Large intestine (tissue), 3 donors: ENCODE data around the gene TRIM72. TPM values are rescaled to one million over a fixed set of nuclear protein-coding genes. Genes with fewer than 3 reads are reported as not detected.
"Not testable (repeated sequence)": the region's sequence is repeated elsewhere in the genome, so short reads cannot be mapped to it uniquely, and the experiment has no call there.

Source experiments
- DNase-seq, 2 donors: peaks; one replicate each; pipeline versions ENCODE4 v3.0.0 to v3.0.0-alpha.2; 2013
- H3K27ac ChIP-seq: one replicate; pipeline ENCODE4 v1.5.1; 2013; ENCODE audit warnings: low read length
- H3K27me3 ChIP-seq: 2 replicates; pipeline ENCODE4 v1.6.1; 2013; ENCODE audit warnings: low read length; ENCODE audit not compliant: control insufficient read depth, insufficient read depth
- H3K36me3 ChIP-seq: 2 replicates; pipeline ENCODE4 v1.6.1; 2013; ENCODE audit warnings: low read length; ENCODE audit not compliant: control insufficient read depth, insufficient read depth
- H3K4me1 ChIP-seq: one replicate; pipeline ENCODE4 v1.6.1; 2013; ENCODE audit warnings: low read length; ENCODE audit not compliant: control insufficient read depth, insufficient read depth
- H3K4me3 ChIP-seq: one replicate; pipeline ENCODE4 v1.5.1; 2013; ENCODE audit warnings: low read length
- H3K9me3 ChIP-seq: one replicate; pipeline ENCODE4 v1.6.1; 2013; ENCODE audit warnings: mild to moderate bottlenecking, low read depth, low read length, moderate library complexity; ENCODE audit not compliant: control insufficient read depth
- WGBS: methylation state at CpG from one replicate; pipeline ENCODE4 v1.1.5; 2013; ENCODE audit warnings: low lambda C conversion rate; ENCODE audit not compliant: insufficient coverage; 5-methylcytosine and 5-hydroxymethylcytosine counted together
- polyA plus RNA-seq: library from polyadenylated mRNA; unstranded; fragments of 120-200 nt; gene quantifications from one replicate; pipeline ENCODE4 v1.2.1, GENCODE V29; 2013

Gene TRIM72
- polyA plus RNA-seq, 1 donor, result 0.10 TPM

GRCh38 chr16:31200111-31200510 is 13.8 kb upstream of the TRIM72 start:
- DNase-seq, H3K9me3 ChIP-seq, H3K27ac ChIP-seq, H3K27me3 ChIP-seq, H3K4me3 ChIP-seq: not testable (repeated sequence)
- Histone ChIP-seq H3K4me1 (peaks cover 22% of the 10 kb centered on the region), H3K36me3 (peaks cover 28% of the 10 kb centered on the region)
- no CpG with 5 or more reads among the region's 8 CpGs for WGBS

GRCh38 chr16:31200821-31201568 is 12.9 kb upstream of the TRIM72 start:
- H3K27ac ChIP-seq, result peak overlapping the region; percentile 16
- no peaks in the 10 kb centered on the region for H3K9me3 ChIP-seq
- H3K27me3 ChIP-seq, result no peaks in the 10 kb centered on the region
- no CpG with 5 or more reads among the region's 8 CpGs for WGBS
- peaks cover 22% of the 10 kb centered on the region for H3K4me1 ChIP-seq
- peak in 1 of 2 donors; percentile 53 for DNase-seq
- H3K4me3 ChIP-seq, result peak overlapping the region; percentile 65
- H3K36me3 ChIP-seq, result peaks cover 19% of the 10 kb centered on the region

GRCh38 chr16:31201582-31202413 is 12.1 kb upstream of the TRIM72 start:
- H3K4me3 ChIP-seq, result peak overlapping the region; percentile 65
- WGBS, result no CpG with 5 or more reads among the region's 35 CpGs
- H3K9me3 ChIP-seq, result no peaks in the 10 kb centered on the region
- no peaks in the 10 kb centered on the region for H3K27me3 ChIP-seq
- peak overlapping the region; percentile 42 for H3K27ac ChIP-seq
- H3K36me3 ChIP-seq, result peaks cover 12% of the 10 kb centered on the region
- H3K4me1 ChIP-seq, result peaks cover 27% of the 10 kb centered on the region
- DNase-seq, result peak in 1 of 2 donors; percentile 81

GRCh38 chr16:31202414-31203375 is 11.2 kb upstream of the TRIM72 start, which contains the start of gene PYCARD:
Gene PYCARD, minus strand, starts transcription at chr16:31202760. Its CDS starts 70 bp downstream, at chr16:31202690.
- Histone ChIP-seq H3K4me3 (peak within 1 kb of the TSS; percentile 65), H3K27ac (peak within 1 kb of the TSS; percentile 42)
- WGBS, result 80% methylated on average over 1 of the region's 69 CpGs

GRCh38 chr16:31204871-31205666 is 8.8 kb upstream of the TRIM72 start:
- Histone ChIP-seq H3K4me1 (peaks cover 43% of the 10 kb centered on the region), H3K27me3 (no peaks in the 10 kb centered on the region), H3K9me3 (no peaks in the 10 kb centered on the region), H3K27ac (no peak overlapping the region), H3K36me3 (no peaks in the 10 kb centered on the region), H3K4me3 (no peak overlapping the region)
- 93% methylated on average over 2 of the region's 9 CpGs for WGBS
- DNase-seq, result no peak

More at GRCh38 chr16:31202414-31203375, 11.2 kb upstream of the TRIM72 start, which contains the start of gene PYCARD:
- Histone ChIP-seq H3K36me3 (peaks cover 8% of the 10 kb centered on the region), H3K4me1 (peaks cover 36% of the 10 kb centered on the region), H3K27me3 (no peaks in the 10 kb centered on the region), H3K9me3 (no peaks in the 10 kb centered on the region)
- DNase-seq, result peak in 1 of 2 donors; percentile 80

- H3K4me1 ChIP-seq, result peaks cover 29% of the 10 kb centered on the region
- H3K36me3 ChIP-seq, result no peaks in the 10 kb centered on the region
- no peak overlapping the region for H3K4me3 ChIP-seq
- no CpG with 5 or more reads among the region's 6 CpGs for WGBS
- no peaks in the 10 kb centered on the region for H3K27me3 ChIP-seq
- no peaks in the 10 kb centered on the region for H3K9me3 ChIP-seq
- peak in 1 of 2 donors; percentile 46 for DNase-seq
- no peak overlapping the region for H3K27ac ChIP-seq
Observed at GRCh38 chr16:31206776-31207175, 7.1 kb upstream of the TRIM72 start.

GRCh38 chr16:31213342-31213741 is 577 bp upstream of the TRIM72 start:
- H3K27me3 ChIP-seq, result peaks cover 47% of the 10 kb centered on the region
- WGBS, result no CpG with 5 or more reads among the region's 1 CpG
- peaks cover 30% of the 10 kb centered on the region for H3K4me1 ChIP-seq
- peaks cover 8% of the 10 kb centered on the region for H3K9me3 ChIP-seq
- H3K36me3 ChIP-seq, result no peaks in the 10 kb centered on the region
- no peak for DNase-seq
- H3K4me3 ChIP-seq, result no peak overlapping the region
- no peak overlapping the region for H3K27ac ChIP-seq

- Histone ChIP-seq H3K4me3 (peak overlapping the region; percentile 35), H3K4me1 (peaks cover 25% of the 10 kb centered on the region), H3K9me3 (peaks cover 8% of the 10 kb centered on the region), H3K36me3 (no peaks in the 10 kb centered on the region), H3K27ac (no peak overlapping the region), H3K27me3 (peaks cover 51% of the 10 kb centered on the region)
- DNase-seq, result no peak
- no CpG with 5 or more reads among the region's 58 CpGs for WGBS
Observed at GRCh38 chr16:31214708-31215286, 878 bp downstream of the TRIM72 start.
